Stimulated activated CD4-positive, alpha-beta T cell treated with anti-CD3 and anti-CD28 coated beads, Interleukin-1b, Interleukin-23, amount 100 ng/mL, for 24 hours (primary cell): ENCODE results near the gene FBXO46.
"Not testable (repeated sequence)": the region's sequence is repeated elsewhere in the genome, so short reads cannot be mapped to it uniquely, and the experiment has no call there.

Experiments used
- DNase-seq, 4 experiments: peaks; one replicate each; pipeline ENCODE4 v3.0.0-alpha.2; 2020; ENCODE audit warnings: low read depth in 4 of 4, low spot score in 1 of 4

Gene FBXO46

DNA sequence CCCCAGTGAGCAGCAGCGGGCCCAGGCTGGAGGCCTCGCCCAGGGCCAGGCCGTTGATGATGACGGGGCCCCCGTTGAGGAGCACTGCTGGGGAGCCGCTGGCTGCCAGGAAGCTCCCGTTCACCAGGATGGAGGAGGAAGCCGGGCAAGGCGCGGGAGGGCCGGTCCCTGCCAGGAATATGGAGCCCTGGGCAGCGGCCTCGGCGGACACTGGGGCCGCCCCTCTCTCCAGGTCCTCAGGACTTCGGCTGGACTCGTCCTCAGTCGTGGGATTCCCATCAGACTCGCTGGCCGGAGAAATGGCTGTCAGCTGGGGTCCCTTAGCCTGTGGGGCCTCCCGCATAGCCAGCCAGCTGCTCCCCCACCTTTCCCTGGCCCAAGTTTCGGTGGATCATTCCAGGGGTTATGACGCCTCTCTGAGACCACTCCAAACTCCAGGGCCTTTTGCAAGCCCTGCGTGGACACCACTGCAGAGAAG, 36.2 kb upstream of the FBXO46 start:
- DNase-seq, result no peak

GRCh38 chr19:45766296-45766868, 35.7 kb upstream of the FBXO46 start:
- DNase-seq, result no peak

DNA sequence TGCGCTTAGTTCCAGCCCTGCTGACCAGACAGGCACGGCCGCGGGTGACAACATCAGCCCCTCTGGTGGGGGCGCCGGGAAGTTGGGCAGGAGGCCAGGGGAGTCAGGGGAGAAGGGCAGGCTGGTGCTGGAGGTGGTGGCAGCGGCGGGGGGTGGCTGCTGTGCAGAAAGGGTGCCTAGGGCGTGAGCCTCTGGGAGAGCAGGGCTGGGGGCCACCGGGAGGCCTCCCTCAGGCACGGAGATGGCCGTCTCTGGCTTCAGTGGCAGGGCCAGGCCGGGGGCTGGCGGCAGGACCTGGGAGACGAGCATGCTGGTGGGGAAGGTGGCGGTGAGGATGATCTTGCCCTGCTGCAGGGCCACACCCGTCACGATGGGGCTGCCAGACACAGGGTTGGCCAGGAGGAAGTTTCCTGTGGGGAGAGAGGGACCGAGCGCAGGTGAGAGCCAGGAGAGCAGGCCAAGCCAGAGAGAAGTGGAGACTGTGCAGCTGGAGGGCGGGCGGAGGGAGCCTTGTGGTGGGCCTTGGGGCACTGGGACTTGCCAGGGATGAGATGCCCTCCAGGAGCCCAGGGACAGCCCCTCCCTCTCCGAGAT, 35.1 kb upstream of the FBXO46 start:
- DNase-seq, result no peak

GRCh38 chr19:45764945-45765701, 34.4 kb upstream of the FBXO46 start:
- DNase-seq, result no peak

DNA sequence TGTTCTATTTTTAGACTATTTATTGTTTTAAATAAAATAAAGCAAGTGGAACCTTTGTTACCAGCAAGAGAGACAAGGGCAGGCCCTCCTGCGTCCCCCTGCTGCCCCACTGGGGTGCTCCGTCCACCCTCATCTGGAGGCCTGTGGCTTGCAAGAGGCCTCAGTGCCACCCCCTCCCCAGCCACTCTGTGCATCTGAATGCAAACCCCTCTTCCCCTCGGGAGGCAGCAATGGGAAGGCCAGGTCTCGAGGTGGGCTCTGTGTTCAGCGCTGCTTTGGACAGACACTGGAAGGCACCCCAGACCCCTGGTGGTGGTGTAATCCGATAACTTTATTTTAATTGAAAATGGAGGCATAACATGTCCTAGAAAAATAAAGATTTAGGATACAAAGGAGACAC, 33.8 kb upstream of the FBXO46 start:
- no peak for DNase-seq

GRCh38 chr19:45763691-45764294, 33.1 kb upstream of the FBXO46 start:
- no peak for DNase-seq

- DNase-seq, result no peak
Observed at GRCh38 chr19:45762870-45763631, 32.4 kb upstream of the FBXO46 start.

GRCh38 chr19:45761714-45762113, 31.0 kb upstream of the FBXO46 start:
- no peak for DNase-seq

- DNase-seq, result no peak
Observed at GRCh38 chr19:45758921-45759320, 28.2 kb upstream of the FBXO46 start.

DNA sequence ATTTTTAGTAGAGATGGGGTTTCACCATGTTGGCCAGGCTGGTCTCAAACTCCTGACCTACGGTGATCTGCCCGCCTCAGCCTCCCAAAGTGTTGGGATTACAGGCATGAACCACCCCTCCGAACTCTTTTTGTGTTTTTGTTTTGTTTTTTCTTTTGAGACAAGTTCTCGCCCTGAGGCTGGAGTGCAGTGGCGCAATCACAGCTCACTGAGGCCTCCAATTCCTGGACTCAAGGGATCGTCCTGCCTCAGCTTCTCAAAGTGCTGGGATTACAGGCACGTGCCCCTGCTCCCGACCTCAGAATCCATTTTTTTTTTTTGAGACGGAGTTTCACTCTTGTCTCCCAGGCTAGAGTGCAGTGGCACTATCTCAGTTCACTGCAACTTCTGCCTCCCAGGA, 27.0 kb upstream of the FBXO46 start:
- DNase-seq, result no peak

DNA sequence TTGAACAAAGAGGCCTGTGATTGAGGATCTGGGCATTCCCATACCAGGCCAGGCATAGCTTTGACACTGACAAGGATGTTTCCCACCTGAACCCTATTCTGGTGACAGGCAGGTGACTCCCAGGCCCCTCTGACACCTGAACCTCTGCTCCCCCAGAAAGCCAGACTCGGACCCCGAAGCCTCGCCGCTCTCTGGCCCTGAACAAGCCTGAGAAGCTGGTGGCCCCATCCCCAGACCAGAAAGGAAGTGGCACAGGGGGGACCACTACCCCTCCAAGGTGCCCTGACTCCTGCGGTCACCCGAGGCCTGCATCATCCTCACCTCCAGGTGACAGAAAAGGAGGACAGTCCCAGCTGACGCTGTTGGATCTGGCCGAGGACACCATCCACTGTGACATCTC, 23.6 kb upstream of the FBXO46 start:
- DNase-seq, result no peak

DNA sequence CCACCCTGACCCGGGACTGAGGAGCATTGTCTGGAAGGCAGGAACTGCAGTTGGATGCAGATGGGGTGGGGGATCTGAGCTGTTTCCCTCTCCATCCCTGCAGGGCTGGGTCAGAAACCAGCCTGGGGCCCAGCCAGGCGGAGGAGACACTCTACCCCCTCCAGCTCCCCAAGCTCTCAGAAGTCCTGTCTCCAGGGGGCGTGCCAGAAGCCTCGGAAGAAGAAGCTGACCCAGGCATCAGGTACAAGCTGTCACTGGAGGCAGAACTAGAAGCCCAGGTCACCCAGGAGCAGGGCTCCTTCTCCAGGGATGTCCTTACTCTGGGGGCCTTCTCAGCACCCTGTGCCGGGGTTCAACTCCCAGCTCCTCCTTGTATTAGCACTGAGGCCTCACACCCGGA, 22.9 kb upstream of the FBXO46 start:
- no peak for DNase-seq

DNA sequence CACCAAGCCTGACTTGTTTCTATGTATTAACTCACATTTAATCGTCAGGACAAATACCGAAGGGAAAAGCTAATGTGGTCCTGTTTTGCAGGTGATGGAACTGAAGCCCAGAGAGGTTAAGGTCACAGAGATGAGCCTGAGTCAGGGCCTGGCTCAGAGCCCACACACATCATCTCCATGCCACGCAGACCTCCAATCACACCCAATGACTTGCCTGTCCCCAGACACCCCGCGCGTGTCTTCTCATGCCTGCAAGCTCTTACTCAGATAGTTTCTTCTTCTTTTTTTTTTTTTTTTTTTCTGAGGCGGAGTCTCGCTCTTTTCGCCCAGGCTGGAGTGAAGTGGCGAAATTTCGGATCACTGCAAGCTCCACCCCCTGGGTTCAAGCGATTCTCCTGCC, 21.9 kb upstream of the FBXO46 start:
- DNase-seq, result no peak

- DNase-seq, result not testable (repeated sequence)
Observed at GRCh38 chr19:45751483-45751882, 20.8 kb upstream of the FBXO46 start.

DNA sequence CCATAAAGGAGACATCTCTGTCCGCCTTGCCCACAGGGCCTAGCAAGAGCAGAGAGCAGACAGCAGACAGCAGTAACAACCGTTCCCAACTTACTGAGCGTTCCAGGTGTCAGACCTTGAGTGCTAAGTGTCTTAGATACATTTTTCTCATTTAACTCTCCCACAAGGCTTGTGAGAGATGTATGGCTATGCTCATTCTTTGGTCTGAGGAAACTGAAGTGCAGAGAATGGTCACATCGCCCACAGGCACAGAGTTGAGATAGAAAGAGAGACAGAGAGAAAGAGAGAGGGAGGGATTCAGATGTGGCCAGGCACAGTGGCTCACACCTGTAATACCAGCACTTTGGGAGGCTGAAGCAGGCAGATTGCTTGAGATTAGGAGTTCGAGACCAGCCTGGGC, 16.8 kb upstream of the FBXO46 start:
- no peak for DNase-seq

GRCh38 chr19:45746866-45747265, 16.2 kb upstream of the FBXO46 start:
- no peak for DNase-seq

GRCh38 chr19:45745606-45746005, 14.9 kb upstream of the FBXO46 start:
- DNase-seq, result no peak

DNA sequence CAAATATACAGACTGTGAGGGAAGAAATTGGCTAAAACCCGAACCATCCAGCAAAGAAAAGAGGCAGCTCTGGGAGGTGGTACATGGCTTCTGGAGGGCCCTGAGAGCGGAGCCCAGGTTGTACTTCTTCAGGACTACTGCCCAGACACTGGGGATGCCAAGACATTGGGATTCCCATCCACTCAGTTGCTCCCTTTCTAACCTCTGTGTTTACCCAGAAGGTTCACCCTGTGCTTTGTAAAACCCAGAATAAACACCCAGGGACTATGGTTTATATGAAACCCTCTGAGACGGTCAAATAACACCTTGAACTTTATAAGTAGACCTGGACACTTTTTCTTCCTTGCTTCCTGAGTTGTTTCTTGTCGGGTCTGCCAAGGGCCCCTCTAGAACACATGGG, 12.3 kb upstream of the FBXO46 start:
- DNase-seq, result no peak

DNA sequence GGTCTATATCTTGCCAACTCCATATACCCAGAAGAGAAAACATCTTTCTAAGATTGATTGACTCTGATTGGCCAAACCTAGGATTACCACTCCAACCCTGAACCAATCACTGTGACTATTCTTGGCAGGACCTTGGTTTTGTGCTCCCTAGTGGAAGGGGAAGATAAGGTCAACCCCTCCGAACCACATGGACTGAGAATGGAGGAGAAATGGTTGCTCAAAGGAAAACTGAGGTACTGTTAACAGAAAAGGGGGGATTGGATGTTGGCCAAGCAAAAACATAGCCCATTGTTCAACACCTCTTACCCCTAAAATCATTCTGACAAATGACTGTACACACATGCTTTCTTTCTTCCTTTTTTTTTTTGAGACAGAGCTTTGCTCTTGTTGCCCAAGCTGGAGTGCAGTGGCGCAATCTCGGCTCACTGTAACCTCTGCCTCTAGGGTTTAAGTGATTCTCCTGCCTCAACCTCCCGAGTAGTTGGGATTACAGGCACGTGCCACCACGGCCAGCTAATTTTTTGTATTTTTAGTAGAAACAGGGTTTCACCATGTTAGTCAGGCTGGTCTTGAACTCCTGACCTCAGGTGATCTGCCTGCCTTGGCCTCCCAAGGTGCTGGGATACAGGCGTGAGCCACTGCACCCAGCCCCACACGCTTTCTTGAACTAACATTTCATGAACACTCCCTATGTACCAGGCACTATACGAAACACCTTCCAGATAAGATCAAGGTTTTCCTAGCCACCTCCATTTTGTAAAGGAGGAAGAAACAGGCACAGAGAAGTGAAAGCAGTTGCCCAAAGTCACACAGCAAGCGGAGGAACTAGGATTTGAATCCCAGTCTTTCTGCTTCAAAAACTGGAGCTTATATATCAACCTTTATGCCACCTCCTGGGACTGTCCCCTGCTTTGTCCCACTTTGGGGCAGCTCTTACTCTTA, 9.1 kb upstream of the FBXO46 start:
- DNase-seq, result no peak

DNA sequence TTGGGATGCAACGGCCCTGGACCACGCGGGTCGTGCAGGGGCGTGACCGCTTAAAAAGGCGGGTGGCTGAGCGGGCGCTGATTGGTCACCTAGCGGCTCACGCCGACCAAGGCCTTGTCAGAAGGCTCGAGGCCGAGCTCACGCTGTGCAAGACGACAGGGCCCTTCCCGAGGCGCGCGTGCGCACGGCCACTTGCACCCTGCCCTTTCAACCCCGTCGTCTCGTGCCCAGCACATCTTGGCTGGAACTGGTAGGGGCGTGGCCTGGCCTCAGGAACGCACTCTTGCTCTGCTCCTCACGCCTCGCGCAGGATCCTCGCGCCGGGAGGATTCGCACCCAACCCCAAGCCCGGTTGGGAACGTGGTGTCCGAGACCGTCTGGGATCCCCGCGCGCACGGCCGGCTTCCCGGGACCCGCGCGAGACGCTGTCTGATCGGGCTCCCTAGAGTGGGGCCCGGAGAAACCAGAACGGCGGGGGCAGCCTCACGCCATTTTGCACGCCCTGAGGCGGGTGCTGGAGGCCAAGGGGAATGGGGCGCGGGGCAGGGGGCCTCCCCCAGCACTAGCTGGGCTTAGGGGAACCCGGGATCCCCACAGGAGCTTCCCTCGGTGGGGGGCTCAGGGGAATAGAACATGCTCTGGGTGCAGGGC, 2.6 kb upstream of the FBXO46 start, which contains the start of gene MEIOSIN:
MEIOSIN (plus strand) TSS at position 280 of the 651 bp plus-strand sequence. CDS start 1,938 bp downstream, outside the sequence.
- DNase-seq, result no peak
